CD14-positive monocyte (primary cell): ENCODE results near the gene IST1. TPM values are rescaled to one million over a fixed set of nuclear protein-coding genes. Genes with fewer than 3 reads are reported as not detected.
A peak's percentile ranks its signal among the peaks of the same experiment; 100 is the strongest.

Experiments used
- DNase-seq, 3 donors: peaks; one replicate each; pipeline ENCODE4 v3.0.0-alpha.2; 2011 to 2022
- H2AFZ ChIP-seq: 2 replicates; pipeline ENCODE4 v1.6.0; 2012; ENCODE audit warnings: mild to moderate bottlenecking, low read depth, low read length, inconsistent platforms; ENCODE audit not compliant: insufficient read depth, poor library complexity, severe bottlenecking
- H3K27ac ChIP-seq, 2 donors: 1 replicate in 1 of 2; 2 replicates in 1 of 2; pipeline ENCODE4 v1.5.1; 2012 to 2013; ENCODE audit warnings: low read length in 2 of 2, control low read depth in 1 of 2, inconsistent platforms in 1 of 2, low read depth in 1 of 2, mild to moderate bottlenecking in 1 of 2
- H3K27me3 ChIP-seq, 2 donors: one replicate each; pipeline versions ENCODE4 v1.6.0 to v1.6.1; 2011 to 2013; ENCODE audit warnings: low read length in 2 of 2; ENCODE audit not compliant: control insufficient read depth in 2 of 2, insufficient read depth in 2 of 2
- H3K36me3 ChIP-seq, 2 donors: replicated peaks in 1 of 2; 1 replicate in 1 of 2; 2 replicates in 1 of 2; pipeline versions ENCODE4 v1.5.1 to v1.6.1; 2012 to 2013; ENCODE audit warnings: low read length in 2 of 2, control low read depth in 1 of 2, inconsistent platforms in 1 of 2, mild to moderate bottlenecking in 1 of 2; ENCODE audit not compliant: insufficient read depth in 2 of 2, control insufficient read depth in 1 of 2
- H3K4me1 ChIP-seq, 2 donors: 1 replicate in 1 of 2; 2 replicates in 1 of 2; pipeline versions ENCODE4 v1.5.1 to v1.6.1; 2012 to 2013; ENCODE audit warnings: low read length in 2 of 2, control low read depth in 1 of 2, inconsistent platforms in 1 of 2, mild to moderate bottlenecking in 1 of 2, moderate library complexity in 1 of 2; ENCODE audit not compliant: insufficient read depth in 2 of 2, control insufficient read depth in 1 of 2
- H3K4me2 ChIP-seq: replicated peaks from 2 replicates; pipeline ENCODE3; 2012; ENCODE audit warnings: low read length, moderate library complexity, mild to moderate bottlenecking; ENCODE audit not compliant: poor library complexity, severe bottlenecking; ENCODE audit errors: extremely low read depth
- H3K4me3 ChIP-seq, 3 experiments: fragments of 200-600 bp in 1 of 3; sonication (generic) in 1 of 3; replicated peaks in 1 of 3; 1 replicate in 2 of 3; 2 replicates in 1 of 3; pipeline ENCODE4 v1.5.1; 2011 to 2013; ENCODE audit warnings: low read length in 3 of 3, mild to moderate bottlenecking in 3 of 3, control low read depth in 2 of 3, low read depth in 2 of 3, inconsistent platforms in 1 of 3, moderate library complexity in 1 of 3
- H3K79me2 ChIP-seq: 2 replicates; pipeline ENCODE4 v1.6.0; 2012; ENCODE audit warnings: mild to moderate bottlenecking, control low read depth, inconsistent platforms, low read length, moderate library complexity; ENCODE audit not compliant: insufficient read depth
- H3K9ac ChIP-seq: 2 replicates; pipeline ENCODE4 v1.6.0; 2017; ENCODE audit warnings: low read length, mild to moderate bottlenecking; ENCODE audit not compliant: insufficient read depth, poor library complexity, severe bottlenecking
- H3K9me3 ChIP-seq, 2 donors: replicated peaks in 1 of 2; 1 replicate in 1 of 2; 2 replicates in 1 of 2; pipeline versions ENCODE4 v1.5.1 to v1.6.1; 2012 to 2013; ENCODE audit warnings: low read length in 2 of 2, control low read depth in 1 of 2; ENCODE audit not compliant: control insufficient read depth in 1 of 2, insufficient read depth in 1 of 2
- H4K20me1 ChIP-seq: 2 replicates; pipeline ENCODE4 v1.6.0; 2012; ENCODE audit warnings: mild to moderate bottlenecking, low read length, control low read depth, moderate library complexity; ENCODE audit not compliant: insufficient read depth
- H3K27ac Mint-ChIP-seq, 7 donors: one replicate each; pipeline ENCODE4 v1.8.0; 2020; ENCODE audit warnings: mild to moderate bottlenecking in 7 of 7, mixed read lengths in 7 of 7, moderate library complexity in 6 of 7, inconsistent platforms in 2 of 7
- H3K27me3 Mint-ChIP-seq, 3 donors: one replicate each; pipeline ENCODE4 v1.8.0; 2021 to 2022; ENCODE audit warnings: low read depth in 3 of 3, mild to moderate bottlenecking in 3 of 3, mixed read lengths in 3 of 3, moderate library complexity in 3 of 3, inconsistent platforms in 1 of 3
- H3K36me3 Mint-ChIP-seq, 2 donors: one replicate each; pipeline ENCODE4 v1.8.0; 2020; ENCODE audit warnings: mixed read lengths in 2 of 2, inconsistent platforms in 1 of 2, mild to moderate bottlenecking in 1 of 2
- H3K4me1 Mint-ChIP-seq: one replicate; pipeline ENCODE4 v1.8.0; 2020; ENCODE audit warnings: mild to moderate bottlenecking, mixed read lengths
- H3K4me3 Mint-ChIP-seq, 2 donors: one replicate each; pipeline ENCODE4 v1.8.0; 2020; ENCODE audit warnings: mild to moderate bottlenecking in 2 of 2, mixed read lengths in 2 of 2, moderate library complexity in 1 of 2
- H3K9me3 Mint-ChIP-seq, 7 donors: one replicate each; pipeline ENCODE4 v1.8.0; 2020 to 2022; ENCODE audit warnings: mixed read lengths in 7 of 7, mild to moderate bottlenecking in 6 of 7, moderate library complexity in 6 of 7, inconsistent platforms in 2 of 7
- WGBS: methylation state at CpG from one replicate; pipeline ENCODE4 v1.1.5; 2013; ENCODE audit warnings: missing lambda C conversion rate; ENCODE audit not compliant: insufficient coverage; 5-methylcytosine and 5-hydroxymethylcytosine counted together
- intact Hi-C, 2 donors: fragments of 100-400 bp; cut with micrococcal nuclease; formaldehyde crosslinking; loops; one replicate each; pipeline versions ENCODE4 v1.15.0 to v1.15.1; 2023
- polyA plus RNA-seq, 3 donors: library from polyadenylated mRNA; depleted of rRNA in 1 of 3; unstranded in 2 of 3; stranded (reverse) in 1 of 3; fragments of 300-500 nt in 2 of 3; fragments of >200 nt in 1 of 3; fragmentation: Illumina TruSeq in 2 of 3; gene quantifications; 1 replicate in 2 of 3; 2 replicates in 1 of 3; pipeline ENCODE4 v1.2.3, GENCODE V29; 2012 to 2021
- TF ChIP-seq, protein P1 (sequence below): fragments of 200-600 bp; IDR thresholded peaks from one replicate; pipeline ENCODE4 v1.8.0; 2022; ENCODE audit warnings: antibody characterized with exemption, mild to moderate bottlenecking

Gene IST1
- polyA plus RNA-seq, 3 donors = 81.3 to 233 (median 102) TPM

DNA sequence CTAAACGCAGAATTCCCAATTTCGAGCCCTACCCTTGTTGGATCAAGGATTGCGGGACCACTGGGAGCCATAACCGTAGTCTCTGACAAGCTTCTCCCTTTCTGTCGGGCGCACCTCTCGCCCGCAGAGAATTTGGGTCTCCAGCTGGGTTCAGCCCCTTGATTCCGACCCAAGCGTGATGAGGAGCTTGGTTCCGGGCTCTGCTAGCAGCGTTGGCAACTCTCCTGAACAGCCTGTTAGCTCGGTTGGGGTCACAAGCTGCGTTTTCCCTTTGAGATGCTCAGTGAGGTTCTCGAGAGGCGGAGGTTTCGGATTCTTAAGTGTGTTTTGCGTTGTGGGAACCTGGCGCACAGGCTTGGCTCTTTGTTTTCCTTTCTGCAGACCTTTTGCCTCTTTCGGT, 48.9 kb upstream of the IST1 start:
- H3K4me1 Mint-ChIP-seq = peaks cover 20% of the 10 kb centered on the region
- TF ChIP-seq, protein P1, sequence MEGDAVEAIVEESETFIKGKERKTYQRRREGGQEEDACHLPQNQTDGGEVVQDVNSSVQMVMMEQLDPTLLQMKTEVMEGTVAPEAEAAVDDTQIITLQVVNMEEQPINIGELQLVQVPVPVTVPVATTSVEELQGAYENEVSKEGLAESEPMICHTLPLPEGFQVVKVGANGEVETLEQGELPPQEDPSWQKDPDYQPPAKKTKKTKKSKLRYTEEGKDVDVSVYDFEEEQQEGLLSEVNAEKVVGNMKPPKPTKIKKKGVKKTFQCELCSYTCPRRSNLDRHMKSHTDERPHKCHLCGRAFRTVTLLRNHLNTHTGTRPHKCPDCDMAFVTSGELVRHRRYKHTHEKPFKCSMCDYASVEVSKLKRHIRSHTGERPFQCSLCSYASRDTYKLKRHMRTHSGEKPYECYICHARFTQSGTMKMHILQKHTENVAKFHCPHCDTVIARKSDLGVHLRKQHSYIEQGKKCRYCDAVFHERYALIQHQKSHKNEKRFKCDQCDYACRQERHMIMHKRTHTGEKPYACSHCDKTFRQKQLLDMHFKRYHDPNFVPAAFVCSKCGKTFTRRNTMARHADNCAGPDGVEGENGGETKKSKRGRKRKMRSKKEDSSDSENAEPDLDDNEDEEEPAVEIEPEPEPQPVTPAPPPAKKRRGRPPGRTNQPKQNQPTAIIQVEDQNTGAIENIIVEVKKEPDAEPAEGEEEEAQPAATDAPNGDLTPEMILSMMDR = no peak

DNA sequence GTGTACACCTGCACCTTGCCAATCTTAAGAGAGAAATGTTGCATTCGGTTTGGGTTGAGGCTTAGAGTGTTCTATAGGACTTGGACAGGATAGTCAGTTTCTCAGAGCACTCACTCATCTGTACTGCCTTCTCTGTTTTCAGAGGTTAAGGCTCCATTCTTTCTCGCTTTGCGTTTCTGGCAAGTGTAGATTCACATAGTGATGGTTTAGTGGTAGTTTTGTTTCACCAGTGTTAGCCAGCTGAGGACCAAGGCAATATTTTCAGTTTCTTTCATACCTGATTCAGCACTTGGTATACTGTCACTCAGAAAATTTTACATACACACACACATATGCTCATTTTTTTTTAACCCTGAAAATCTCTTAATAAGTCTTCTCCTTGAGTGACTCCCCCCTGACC, 48.2 kb upstream of the IST1 start:
- Histone ChIP-seq H3K27me3 (no peaks in the 10 kb centered on the region), H3K36me3 (peaks cover 42 to 46% of the 10 kb centered on the region in 2 donors), H3K79me2 (peaks cover 33% of the 10 kb centered on the region), H3K27ac (peak overlapping the region in 1 of 2 donors; percentile 96), H3K4me1 (peaks cover 13 to 21% of the 10 kb centered on the region in 2 donors), H3K9me3 (no peaks in the 10 kb centered on the region), H3K4me2 (peak overlapping the region; percentile 99), H3K9ac (peak overlapping the region; percentile 96), H2AFZ (no peak overlapping the region), H3K4me3 (peak overlapping the region in 1 of 3 experiments; percentile 98), H4K20me1 (peaks cover 12% of the 10 kb centered on the region)
- H3K4me3 Mint-ChIP-seq = peak overlapping the region; percentile 90 to 93
- TF ChIP-seq, protein P1 = no peak
- H3K27ac Mint-ChIP-seq = peak overlapping the region in 4 of 7 donors; percentile 70 to 97 (median 96)
- H3K36me3 Mint-ChIP-seq = peaks cover 41 to 47% of the 10 kb centered on the region in 2 donors
- no peaks in the 10 kb centered on the region for H3K9me3 Mint-ChIP-seq
- DNase-seq = no peak
- intact Hi-C loops = loop anchor here (5.0 kb wide), 4 partner anchors 35 to 120 kb away; partner anchors contain the start of genes IST1 (in 1 of the 2) and ZNF821 (in 1 of the 2)
- WGBS = no CpG with 5 or more reads among the region's 3 CpGs
- peaks cover 0 to 2% (median 0%) of the 10 kb centered on the region in 3 donors for H3K27me3 Mint-ChIP-seq
- H3K4me1 Mint-ChIP-seq = peaks cover 20% of the 10 kb centered on the region

More for the DNA sequence above, 48.9 kb upstream of the IST1 start:
- Histone ChIP-seq H3K4me1 (peaks cover 13 to 21% of the 10 kb centered on the region in 2 donors), H4K20me1 (peaks cover 6% of the 10 kb centered on the region), H2AFZ (peak overlapping the region; percentile 89), H3K79me2 (peaks cover 33% of the 10 kb centered on the region), H3K36me3 (peaks cover 36 to 39% of the 10 kb centered on the region in 2 donors), H3K4me2 (peak overlapping the region; percentile 99), H3K4me3 (peak overlapping the region; percentile 74 to 98 (median 90)), H3K9me3 (no peaks in the 10 kb centered on the region), H3K27ac (peak overlapping the region; percentile 44 to 96), H3K9ac (peak overlapping the region; percentile 96), H3K27me3 (no peaks in the 10 kb centered on the region)
- under 1% methylated on average over 20 of the region's 20 CpGs for WGBS
- H3K27me3 Mint-ChIP-seq = peaks cover 0 to 2% (median 0%) of the 10 kb centered on the region in 3 donors
- peak in 1 of 3 donors; percentile 14 for DNase-seq
- peak overlapping the region; percentile 82 to 98 (median 97) for H3K27ac Mint-ChIP-seq
- H3K9me3 Mint-ChIP-seq = no peaks in the 10 kb centered on the region
- peaks cover 34 to 41% of the 10 kb centered on the region in 2 donors for H3K36me3 Mint-ChIP-seq
- peak overlapping the region; percentile 90 to 93 for H3K4me3 Mint-ChIP-seq
- intact Hi-C loops = loop anchor here (5.0 kb wide), 4 partner anchors 36 to 119 kb away; partner anchors contain the start of genes IST1 (in 1 of the 2) and ZNF821 (in 1 of the 2)
